Skin epidermis (tissue), 12 donors: ENCODE data around the gene SART3.
"Not testable (repeated sequence)": the region's sequence is repeated elsewhere in the genome, so short reads cannot be mapped to it uniquely, and the experiment has no call there.

Source experiments
- H3K27ac ChIP-seq, 21 experiments: fragments of 200-600 bp; sonication (generic) in 11 of 21; one replicate each; pipeline ENCODE4 v1.5.0; 2020; ENCODE audit warnings: mild to moderate bottlenecking in 3 of 21, inconsistent platforms in 2 of 21, moderate library complexity in 2 of 21
- H3K4me3 ChIP-seq, 7 experiments: fragments of 200-600 bp; sonication (generic) in 2 of 7; one replicate each; pipeline ENCODE4 v1.5.0; 2020; ENCODE audit warnings: inconsistent platforms in 2 of 7, mild to moderate bottlenecking in 2 of 7, moderate library complexity in 1 of 7

The SART3 gene

DNA sequence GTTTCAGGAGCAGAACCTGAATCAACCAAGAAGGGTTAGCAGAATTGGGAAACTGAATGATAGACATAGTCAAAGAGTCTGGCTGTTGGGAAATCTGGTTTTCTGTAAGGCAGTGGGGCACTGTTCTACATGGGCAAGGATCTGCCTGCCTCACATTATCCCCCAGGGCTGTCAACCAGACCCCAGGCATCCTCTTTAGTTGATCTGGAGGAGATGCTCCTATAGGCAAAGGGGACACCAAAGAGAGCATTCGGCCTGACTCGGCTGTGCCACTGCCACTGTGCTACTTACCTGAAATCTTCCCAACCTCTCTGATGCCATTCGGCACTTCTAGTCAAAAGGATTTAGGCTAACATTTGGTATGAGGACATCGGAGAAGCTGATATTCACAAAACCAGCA, 5.5 kb upstream of the SART3 start:
- Histone ChIP-seq H3K4me3 (no peak overlapping the region), H3K27ac (peak overlapping the region in 11 of 21 experiments; percentile 3 to 53 (median 24))

DNA sequence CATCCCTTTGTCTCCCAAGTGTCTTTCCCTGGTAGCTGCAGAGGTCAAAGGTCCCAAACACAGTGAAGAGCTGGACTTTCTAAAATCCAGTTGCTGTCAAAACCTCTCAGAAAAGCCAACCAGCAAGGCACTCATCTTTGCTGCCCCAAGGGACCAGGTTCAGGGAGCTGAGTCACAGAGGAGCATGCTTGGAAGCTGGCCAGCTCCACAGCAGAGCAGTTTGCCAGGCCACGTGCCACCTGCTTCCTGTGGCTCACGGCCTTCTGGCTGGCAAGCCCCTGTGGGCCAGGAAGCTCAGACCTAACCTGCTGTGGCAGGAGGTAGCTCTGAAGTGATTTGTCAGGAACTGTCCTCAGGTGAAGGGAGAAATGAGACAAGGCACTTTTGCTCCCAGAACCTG, 5.0 kb upstream of the SART3 start:
- Histone ChIP-seq H3K27ac (peak overlapping the region in 11 of 21 experiments; percentile 2 to 67 (median 27)), H3K4me3 (no peak overlapping the region)

DNA sequence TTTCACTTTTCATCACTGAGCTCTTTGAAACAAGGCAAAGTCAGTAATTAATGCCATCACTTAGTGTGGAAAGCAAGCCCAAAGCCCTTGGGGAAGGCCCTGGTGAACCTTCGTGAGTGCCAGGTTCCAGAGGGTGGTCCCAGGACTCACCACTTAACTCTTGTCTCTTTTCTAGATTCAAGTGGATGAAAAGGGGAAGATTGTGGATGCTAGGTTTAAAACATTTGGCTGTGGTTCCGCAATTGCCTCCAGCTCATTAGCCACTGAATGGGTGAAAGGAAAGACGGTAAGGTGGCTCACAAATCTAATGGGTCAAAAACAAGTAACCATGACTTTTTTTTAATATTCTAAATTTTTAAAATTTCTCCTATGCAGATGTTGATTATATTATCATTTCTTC, 4.2 kb upstream of the SART3 start:
- Histone ChIP-seq H3K27ac (no peak overlapping the region), H3K4me3 (no peak overlapping the region)

DNA sequence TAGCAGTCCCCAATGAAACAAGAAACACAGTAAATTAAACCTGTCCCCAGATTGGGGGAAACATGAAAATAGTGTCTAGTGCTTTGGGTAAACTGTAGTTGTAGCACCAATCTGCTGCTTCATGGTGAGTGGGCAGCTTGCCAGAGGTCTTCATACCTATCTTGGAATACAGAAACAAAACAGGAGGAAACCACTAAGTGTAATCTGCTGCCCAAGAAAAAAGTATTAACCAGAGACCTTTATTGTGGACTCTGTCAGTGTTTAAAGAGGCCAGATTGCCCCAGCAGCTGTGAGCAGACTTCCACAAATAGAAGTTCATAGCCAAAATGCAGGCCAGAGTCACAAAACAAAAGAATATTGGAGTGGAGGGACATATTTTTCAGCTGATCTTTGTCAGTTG, 3.8 kb upstream of the SART3 start:
- Histone ChIP-seq H3K27ac (peak overlapping the region in 1 of 21 experiments; percentile 13), H3K4me3 (no peak overlapping the region)

DNA sequence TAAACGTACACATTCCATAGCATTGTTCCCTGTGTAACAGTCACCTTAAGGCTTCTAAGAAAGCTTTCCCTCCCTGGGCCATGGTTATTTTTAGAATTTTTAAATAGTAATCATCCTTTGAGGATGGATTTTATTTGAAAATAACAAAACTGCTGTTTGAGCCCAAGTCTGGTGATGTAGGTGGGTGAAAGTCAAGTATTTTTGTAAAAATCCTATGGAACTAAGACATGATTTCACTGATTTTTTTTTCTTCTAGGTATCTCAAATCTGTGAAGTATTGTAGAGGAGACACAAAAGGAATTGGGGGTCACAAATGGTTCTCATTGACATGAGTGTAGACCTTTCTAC, 2.8 kb upstream of the SART3 start:
- peak overlapping the region in 3 of 7 experiments; percentile 78 to 90 (median 90) for H3K4me3 ChIP-seq
- peak overlapping the region in 8 of 21 experiments; percentile 36 to 95 (median 92) for H3K27ac ChIP-seq

DNA sequence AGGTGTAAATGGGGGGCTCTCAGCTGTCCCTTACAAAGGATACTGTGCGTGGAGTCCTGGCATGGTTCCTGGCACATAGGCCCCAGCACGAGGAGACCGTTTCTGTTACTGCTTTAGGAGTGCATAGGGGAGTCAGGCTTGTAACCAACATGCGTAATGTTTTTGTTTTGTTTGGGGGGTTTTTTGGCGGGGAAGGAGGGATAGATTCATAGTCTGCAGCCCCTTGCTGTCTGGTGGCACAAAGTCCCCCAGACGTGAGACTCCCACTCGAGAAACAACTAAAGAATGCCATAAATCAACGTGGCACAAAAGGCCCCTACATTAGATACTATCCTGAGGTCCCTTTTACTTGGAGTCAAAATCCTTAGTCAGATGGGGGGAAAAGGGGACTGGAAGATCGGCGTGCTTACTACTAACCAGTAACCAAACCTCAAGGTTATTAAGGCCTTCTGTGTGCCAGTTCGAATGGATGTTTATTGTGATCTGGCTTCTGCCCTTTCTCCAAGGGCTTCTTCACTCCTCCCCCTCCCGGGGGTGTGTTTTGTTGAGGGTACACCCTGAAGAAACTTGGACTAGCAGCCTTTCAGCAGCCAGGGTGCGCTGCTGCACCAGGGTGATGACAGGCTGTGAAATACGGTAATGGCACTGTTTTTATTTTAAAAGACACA, 2.3 kb upstream of the SART3 start:
- Histone ChIP-seq H3K4me3 (peak overlapping the region; percentile 62 to 94 (median 88)), H3K27ac (peak overlapping the region; percentile 36 to 97 (median 92))

DNA sequence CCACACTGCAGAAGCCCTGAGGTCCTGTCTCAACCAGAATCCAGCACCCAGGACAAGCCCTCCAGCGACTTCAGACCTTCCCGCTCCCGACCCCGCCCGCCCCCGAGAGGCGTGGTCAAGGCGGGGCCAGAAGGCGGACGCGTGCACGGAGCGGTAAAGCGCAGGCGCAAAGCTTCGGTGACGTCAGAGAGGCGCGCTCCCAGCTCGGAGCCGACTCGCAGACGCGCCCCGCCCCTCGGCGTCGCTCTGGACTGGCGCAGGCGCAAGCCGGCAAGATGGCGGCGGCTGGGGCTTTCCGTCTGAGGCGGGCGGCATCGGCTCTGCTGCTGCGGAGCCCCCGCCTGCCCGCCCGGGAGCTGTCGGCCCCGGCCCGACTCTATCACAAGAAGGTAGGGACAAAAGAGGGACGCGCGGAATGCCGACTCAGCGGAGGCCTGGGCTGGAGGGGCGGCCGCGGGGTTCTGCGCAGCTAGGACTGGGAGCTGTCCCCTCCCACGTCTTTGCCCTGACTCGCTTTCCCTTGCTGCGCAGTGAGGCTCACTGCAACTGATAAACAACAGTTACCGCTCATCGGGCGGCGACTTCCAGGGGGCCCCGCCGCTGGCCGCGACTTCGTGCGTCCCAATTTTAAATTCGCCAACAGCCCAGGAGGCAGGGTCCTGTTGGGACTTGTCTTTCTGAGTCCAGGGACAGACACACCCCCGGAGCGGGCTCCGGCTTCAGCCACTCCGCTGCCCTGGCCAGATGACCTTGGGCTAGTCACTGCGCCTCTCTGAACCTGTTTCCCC, 1.6 kb upstream of the SART3 start, which contains the start of gene ISCU:
ISCU (plus strand) TSS at position 249 of the 788 bp plus-strand sequence; CDS start at position 276, 27 bp downstream.
- peak within 1 kb of the TSS; percentile 69 to 97 (median 93) for H3K27ac ChIP-seq

DNA sequence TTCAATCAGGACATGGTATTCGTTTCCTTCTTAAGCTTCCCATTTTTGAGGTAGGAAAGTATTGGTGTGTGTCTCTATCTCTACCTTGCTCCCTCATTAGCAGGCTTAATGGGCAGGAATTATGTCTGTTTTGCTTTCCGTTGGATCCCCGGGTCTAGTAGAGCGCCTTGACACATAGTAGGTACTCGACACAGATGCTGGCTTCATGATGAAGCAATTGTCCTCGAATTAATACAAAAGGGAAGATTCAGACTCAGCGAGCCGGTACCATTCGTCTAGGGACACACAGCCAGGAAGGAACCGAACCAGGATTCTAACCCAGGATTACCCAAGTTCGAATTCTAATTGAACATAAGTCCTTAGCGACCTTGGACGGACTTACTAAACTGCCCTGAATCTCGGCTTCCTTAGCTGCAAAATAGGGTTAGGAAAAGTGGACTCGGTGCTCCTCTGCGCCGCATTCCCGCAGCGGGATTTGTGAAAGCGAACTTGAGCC, 927 bp upstream of the SART3 start:
- H3K4me3 ChIP-seq = peak overlapping the region; percentile 62 to 94 (median 88)
- peak overlapping the region in 19 of 21 experiments; percentile 78 to 97 (median 93) for H3K27ac ChIP-seq

More for the DNA sequence above, 1.6 kb upstream of the SART3 start, which contains the start of gene ISCU:
- H3K4me3 ChIP-seq = peak within 1 kb of the TSS; percentile 62 to 94 (median 88)

DNA sequence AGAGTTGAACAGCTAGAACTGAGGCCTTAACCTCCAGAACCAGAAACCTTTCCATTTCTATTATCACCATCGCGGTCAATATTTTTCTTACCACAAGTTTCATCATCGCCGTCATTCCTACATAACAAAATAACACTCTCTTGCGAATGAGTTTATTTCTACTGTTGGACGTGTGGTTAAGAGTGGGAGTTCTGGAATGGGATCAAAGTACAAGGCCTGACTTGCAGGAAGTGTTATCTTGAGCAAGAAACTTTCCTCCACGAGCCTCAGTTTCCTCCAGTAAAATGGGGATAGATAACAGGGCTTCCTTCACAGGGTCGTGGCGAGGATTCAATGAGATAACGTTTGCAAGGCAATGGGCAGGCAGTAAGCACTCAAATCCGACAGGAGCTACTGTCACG, 652 bp downstream of the SART3 start:
- Histone ChIP-seq H3K27ac (peak overlapping the region in 20 of 21 experiments; percentile 65 to 97 (median 93)), H3K4me3 (peak overlapping the region; percentile 62 to 94 (median 88))

DNA sequence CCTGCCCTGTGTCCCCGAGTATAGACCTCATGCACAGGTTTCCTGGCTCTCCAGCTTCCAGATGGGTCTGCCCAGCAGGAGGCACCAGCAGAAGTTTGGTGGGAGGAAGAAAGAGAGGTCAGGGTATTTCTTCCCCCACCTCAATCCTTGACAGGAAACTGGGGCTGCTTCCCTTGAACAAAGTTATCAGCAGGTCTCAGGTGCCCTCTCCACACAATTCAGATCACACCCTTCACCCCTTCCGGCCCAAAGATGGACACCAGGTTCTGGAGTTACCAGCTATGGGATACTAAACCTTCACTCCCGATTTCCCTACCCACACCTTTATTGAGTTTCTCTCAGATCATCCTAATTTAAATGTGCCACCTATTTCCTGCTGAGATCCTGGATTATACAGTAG, 1.2 kb downstream of the SART3 start:
- H3K27ac ChIP-seq = peak overlapping the region in 3 of 21 experiments; percentile 81 to 95 (median 93)

DNA sequence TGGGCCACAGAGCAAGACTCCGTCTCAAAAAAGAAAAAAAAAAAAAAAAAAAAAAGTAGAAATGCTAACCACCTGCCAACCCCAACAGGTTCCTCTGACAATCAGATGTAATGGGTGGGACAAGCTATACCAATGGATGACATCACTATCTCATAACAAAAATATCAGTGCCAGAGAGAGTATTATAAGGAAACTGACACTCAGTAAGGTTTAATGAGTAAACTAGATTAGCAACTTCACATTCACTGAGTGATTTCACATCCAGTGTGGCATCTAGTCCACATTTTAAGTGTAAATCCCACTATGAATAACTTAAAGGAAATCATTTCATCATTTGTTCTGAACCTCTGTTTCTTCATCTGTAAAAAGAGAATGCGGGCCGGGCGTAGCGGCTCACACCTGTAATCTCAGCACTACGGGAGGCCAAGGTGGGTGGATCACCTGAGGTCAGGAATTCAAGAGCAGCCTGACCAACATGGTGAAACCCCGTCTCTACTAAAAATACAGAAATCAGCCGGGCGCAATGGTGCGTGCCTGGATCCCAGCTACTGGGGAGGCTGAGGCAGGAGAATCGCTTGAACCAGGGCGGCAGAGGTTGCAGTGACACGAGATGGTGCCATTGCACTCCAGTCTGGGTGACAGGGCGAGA, 1.8 kb downstream of the SART3 start:
- no peak overlapping the region for H3K27ac ChIP-seq
- no peak overlapping the region for H3K4me3 ChIP-seq

More for the DNA sequence above, 1.2 kb downstream of the SART3 start:
- H3K4me3 ChIP-seq = peak overlapping the region in 5 of 7 experiments; percentile 78 to 94 (median 90)

DNA sequence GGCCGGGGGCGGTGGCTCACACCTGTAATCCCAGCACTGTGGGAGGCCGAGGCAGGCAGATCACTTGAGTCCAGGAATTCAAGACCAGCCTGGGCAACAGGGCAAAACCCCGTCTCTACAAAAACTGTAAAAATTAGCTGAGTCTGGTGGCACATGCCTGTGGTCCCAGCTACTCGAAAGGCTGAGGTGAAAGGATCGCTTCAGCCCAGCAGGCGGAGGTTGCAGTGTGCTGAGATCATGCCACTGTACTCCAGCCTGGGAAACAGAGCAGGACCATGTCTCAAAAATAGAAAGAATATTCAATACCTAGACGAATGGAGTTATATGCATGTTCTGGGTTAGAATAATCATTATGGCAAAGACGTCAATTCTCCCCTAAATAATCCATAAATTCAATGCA, 5.6 kb downstream of the SART3 start:
- H3K27ac ChIP-seq, H3K4me3 ChIP-seq: not testable (repeated sequence)

DNA sequence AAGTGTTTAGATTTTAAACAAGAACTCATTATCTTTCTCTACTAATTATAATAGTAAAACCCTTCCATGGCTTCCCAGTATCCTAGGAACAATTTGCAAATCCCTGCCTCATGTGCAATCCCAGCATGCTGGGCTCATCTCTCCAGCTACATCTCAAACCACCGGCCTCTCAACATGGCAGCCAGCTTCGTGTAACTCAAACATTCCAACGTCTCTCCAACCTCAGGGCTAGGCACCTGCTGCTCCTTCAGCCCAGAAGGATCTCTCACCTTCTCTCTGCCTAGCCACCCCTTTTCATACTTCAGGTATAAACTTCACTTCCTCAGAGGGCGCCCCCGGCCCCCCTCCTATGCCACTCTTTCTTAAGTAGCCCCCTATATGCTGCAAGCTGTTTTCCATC, 7.2 kb downstream of the SART3 start:
- H3K4me3 ChIP-seq = no peak overlapping the region
- H3K27ac ChIP-seq = no peak overlapping the region

DNA sequence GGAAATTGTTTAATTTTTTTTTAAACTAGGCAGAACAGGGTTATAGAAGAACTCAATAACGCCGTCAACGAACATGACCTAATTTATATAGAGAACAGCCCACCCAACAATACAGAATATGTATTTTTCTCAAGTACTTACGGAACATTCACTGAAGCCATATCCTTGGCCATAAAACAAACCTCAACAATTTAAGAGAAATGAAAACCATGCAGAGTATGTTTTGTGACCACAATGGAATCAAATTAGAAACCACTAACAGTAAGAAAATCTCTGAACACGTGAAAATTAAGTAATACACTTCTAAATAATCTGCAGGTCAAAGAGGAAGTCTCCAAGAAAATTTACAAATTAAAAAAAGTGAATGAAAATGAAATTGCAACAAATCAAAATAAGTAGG, 9.4 kb downstream of the SART3 start:
- Histone ChIP-seq H3K27ac (no peak overlapping the region), H3K4me3 (no peak overlapping the region)

DNA sequence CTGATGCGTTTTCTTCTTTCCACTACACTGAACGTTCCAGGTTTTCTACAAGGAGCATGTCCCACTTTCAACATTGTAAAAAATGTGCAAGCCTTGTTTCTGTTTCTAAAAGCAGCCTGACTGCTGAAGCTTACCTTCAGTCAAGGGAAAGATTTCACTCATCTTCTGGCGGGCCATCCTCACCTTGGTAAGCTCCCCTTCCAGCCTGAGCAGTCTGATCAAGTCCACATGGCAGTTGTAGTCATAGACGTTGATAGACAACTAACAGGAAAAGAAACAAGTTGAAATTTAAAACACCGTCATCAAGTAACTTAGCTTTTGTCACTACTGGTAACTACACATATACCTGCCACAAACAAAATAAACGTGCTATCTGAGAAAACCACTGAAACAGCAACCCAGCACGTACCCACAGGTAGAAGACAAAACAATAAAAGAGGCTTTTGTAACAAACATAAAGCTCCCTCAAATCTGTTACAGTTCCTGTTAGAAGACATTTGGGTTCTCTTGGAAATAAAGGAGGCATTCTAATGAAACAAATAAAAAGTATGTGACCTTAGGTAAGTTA, 11.9 kb downstream of the SART3 start:
- Histone ChIP-seq H3K4me3 (no peak overlapping the region), H3K27ac (no peak overlapping the region)

DNA sequence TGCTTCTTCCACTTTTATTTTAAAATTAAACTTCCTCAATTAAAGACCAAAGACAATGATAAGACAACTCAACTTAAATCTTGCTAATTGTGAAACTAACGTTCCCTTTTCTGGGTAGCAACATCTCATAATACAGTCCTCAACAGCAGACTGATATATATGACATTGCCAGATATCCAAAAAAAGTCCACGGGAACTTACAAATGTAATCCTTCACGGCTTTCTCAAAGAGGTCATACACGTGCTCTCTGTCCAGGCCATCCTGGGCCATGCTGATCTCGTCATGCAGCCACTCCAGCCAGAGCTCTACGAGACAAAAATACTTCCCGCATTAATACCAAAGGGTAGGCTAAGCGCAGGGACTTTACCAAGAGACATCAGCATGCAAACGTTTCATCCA, 13.3 kb downstream of the SART3 start:
- no peak overlapping the region for H3K27ac ChIP-seq
- no peak overlapping the region for H3K4me3 ChIP-seq

DNA sequence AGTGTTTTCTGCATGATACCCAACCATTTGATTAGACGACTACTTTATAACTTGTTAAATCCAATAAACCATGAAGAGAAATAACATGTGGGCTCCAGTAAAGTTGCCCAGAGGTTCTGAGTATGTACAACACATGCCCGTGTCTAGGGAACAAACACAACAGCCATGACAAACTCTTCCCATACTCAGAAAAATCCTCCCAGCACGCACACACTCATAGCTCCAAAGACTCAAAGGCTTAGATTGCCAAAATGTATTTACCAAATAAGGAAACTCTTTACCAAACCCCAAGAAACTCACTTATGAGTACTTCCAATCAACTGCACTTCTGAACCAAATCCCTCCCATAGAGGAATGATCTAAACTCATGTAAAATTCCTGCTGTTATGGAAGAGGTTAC, 17.3 kb downstream of the SART3 start:
- Histone ChIP-seq H3K4me3 (no peak overlapping the region), H3K27ac (peak overlapping the region in 1 of 21 experiments; percentile 10)

DNA sequence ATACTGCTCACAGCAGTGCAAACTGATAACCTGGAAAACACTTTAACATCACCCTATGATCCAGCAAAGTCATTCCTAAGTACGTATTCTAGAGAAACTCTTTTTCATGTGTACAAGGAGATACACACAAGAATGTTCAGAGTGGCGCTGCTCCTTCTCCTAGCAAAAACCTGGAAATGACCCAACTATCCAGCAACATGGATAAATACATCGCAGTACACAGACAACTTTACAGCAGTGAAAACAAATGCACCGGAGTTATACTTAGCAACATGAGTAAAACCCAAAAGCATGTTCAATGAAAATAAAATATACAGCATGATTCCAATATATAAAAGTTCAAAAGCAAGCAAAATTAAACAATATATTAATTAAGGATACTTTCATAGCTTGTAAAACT, 18.7 kb downstream of the SART3 start:
- H3K27ac ChIP-seq = peak overlapping the region in 2 of 21 experiments; percentile 60 to 72

DNA sequence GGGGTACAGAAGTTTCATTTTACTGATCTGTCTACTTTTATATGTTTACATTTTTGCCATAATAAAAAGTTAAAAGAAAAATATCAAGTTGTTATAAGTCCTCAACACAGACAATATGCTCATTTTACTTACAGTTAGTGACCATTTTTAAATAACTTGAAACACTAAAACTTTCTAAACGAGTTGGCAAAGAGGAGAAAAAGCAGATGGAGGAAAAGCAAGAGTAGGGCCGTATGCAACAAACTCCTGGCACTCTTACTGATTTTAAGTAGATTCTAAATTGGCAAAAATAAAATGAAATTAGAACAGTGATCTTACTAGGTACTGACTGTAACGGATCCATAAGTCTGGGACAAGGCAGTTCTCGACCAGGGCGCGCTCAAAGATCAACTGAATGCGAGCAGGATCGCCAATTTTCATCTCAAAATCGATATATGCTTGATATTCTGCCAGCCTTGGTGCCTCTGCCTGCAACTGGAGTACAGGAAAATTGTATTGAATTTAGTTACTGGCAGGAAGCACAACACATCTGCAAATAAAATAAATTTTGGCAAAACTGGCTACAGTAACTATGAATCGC, 22.3 kb downstream of the SART3 start:
- H3K27ac ChIP-seq = no peak overlapping the region
- H3K4me3 ChIP-seq = no peak overlapping the region

More for the DNA sequence above, 18.7 kb downstream of the SART3 start:
- H3K4me3 ChIP-seq = no peak overlapping the region
